Activated T-cell treated with anti-CD3 and anti-CD28 coated beads for 48 hours (primary cell): ENCODE results near the gene PCBP3.
"Not testable (repeated sequence)": the region's sequence is repeated elsewhere in the genome, so short reads cannot be mapped to it uniquely, and the experiment has no call there.

ENCODE experiments used
- DNase-seq: peaks from one replicate; pipeline ENCODE4 v3.0.0-alpha.2; 2020; ENCODE audit warnings: low read depth

PCBP3 gene

GRCh38 chr21:45678790-45679189, 35.3 kb downstream of the PCBP3 start:
- not testable (repeated sequence) for DNase-seq

- no peak for DNase-seq
These were observed 36.7 kb downstream of the PCBP3 start for GRCh38 chr21:45680215-45680614.

- DNase-seq: no peak
These were observed 51.6 kb downstream of the PCBP3 start for GRCh38 chr21:45695086-45695485.

GRCh38 chr21:45698493-45699184, 55.1 kb downstream of the PCBP3 start:
- DNase-seq: no peak

GRCh38 chr21:45699251-45699942, 55.9 kb downstream of the PCBP3 start:
- DNase-seq: no peak

GRCh38 chr21:45699966-45700365, 56.4 kb downstream of the PCBP3 start:
- no peak for DNase-seq

- DNase-seq: no peak
These were observed 56.9 kb downstream of the PCBP3 start for GRCh38 chr21:45700461-45700860.

GRCh38 chr21:45704311-45705108, 61.0 kb downstream of the PCBP3 start:
- no peak for DNase-seq

GRCh38 chr21:45706299-45706698, 62.8 kb downstream of the PCBP3 start:
- DNase-seq: no peak

GRCh38 chr21:45709173-45709572, 65.6 kb downstream of the PCBP3 start:
- no peak for DNase-seq

GRCh38 chr21:45709696-45710268, 66.3 kb downstream of the PCBP3 start:
- no peak for DNase-seq

GRCh38 chr21:45710306-45710705, 66.8 kb downstream of the PCBP3 start:
- DNase-seq: not testable (repeated sequence)

GRCh38 chr21:45713613-45714012, 70.1 kb downstream of the PCBP3 start:
- DNase-seq: no peak

GRCh38 chr21:45715441-45715840, 71.9 kb downstream of the PCBP3 start:
- no peak for DNase-seq

GRCh38 chr21:45718413-45718812, 74.9 kb downstream of the PCBP3 start:
- no peak for DNase-seq

GRCh38 chr21:45719177-45719802, 75.8 kb downstream of the PCBP3 start:
- no peak for DNase-seq

GRCh38 chr21:45720204-45720603, 76.7 kb downstream of the PCBP3 start:
- DNase-seq: not testable (repeated sequence)

- DNase-seq: no peak
These were observed 78.1 kb downstream of the PCBP3 start for GRCh38 chr21:45721671-45722070.

GRCh38 chr21:45723049-45723958, 79.8 kb downstream of the PCBP3 start:
- DNase-seq: no peak

GRCh38 chr21:45724345-45724961, 80.9 kb downstream of the PCBP3 start:
- DNase-seq: no peak
